Neural progenitor cell (in vitro differentiated cells): ENCODE results near the gene PDZRN4.

Experiments used
- CTCF ChIP-seq: fragments of 200-600 bp; sonication (generic); IDR thresholded peaks from 2 replicates; pipeline ENCODE4 v1.5.1; 2017; ENCODE audit warnings: antibody characterized with exemption, mild to moderate bottlenecking
- EZH2 ChIP-seq: fragments of 200-600 bp; sonication (generic); IDR thresholded peaks from 2 replicates; pipeline ENCODE4 v1.6.1; 2017; ENCODE audit warnings: antibody characterized with exemption, mild to moderate bottlenecking, moderate library complexity
- EZH2phosphoT487 ChIP-seq: fragments of 200-600 bp; sonication (generic); IDR thresholded peaks from 2 replicates; pipeline ENCODE4 v1.6.1; 2017; ENCODE audit warnings: antibody characterized with exemption

- TF ChIP-seq CTCF (no peak), EZH2 (no peak), EZH2phosphoT487 (no peak)
These were observed 146.3 kb downstream of the PDZRN4 start for GRCh38 chr12:41334390-41334789.
